Hematopoietic multipotent progenitor cell treated with erythropoietin and hydrocortisone succinate and interleukin-3 and kit ligand, for 15 days (in vitro differentiated cells): ENCODE results near the gene TRPC4AP.

ENCODE experiments used
- DNase-seq: peaks from one replicate; pipeline ENCODE4 v3.0.0-alpha.2; 2015; ENCODE audit warnings: low spot score

Gene TRPC4AP

GRCh38 chr20:34968042-34968775 is 124.4 kb downstream of the TRPC4AP start:
- no peak for DNase-seq

- DNase-seq = no peak
Measured at GRCh38 chr20:34967421-34967820, 125.2 kb downstream of the TRPC4AP start.

GRCh38 chr20:34965051-34965450 is 127.6 kb downstream of the TRPC4AP start:
- no peak for DNase-seq

GRCh38 chr20:34964486-34964885 is 128.1 kb downstream of the TRPC4AP start:
- DNase-seq = no peak

GRCh38 chr20:34956751-34957472 is 135.7 kb downstream of the TRPC4AP start:
- no peak for DNase-seq

GRCh38 chr20:34956041-34956458 is 136.6 kb downstream of the TRPC4AP start:
- no peak for DNase-seq

GRCh38 chr20:34955231-34956040 is 137.2 kb downstream of the TRPC4AP start, which contains the start of the genes GSS and MYH7B:
GSS (minus strand) TSS chr20:34955806; CDS start chr20:34951852, 3,954 bp downstream.
MYH7B (plus strand) TSS chr20:34955868; CDS start chr20:34978006, 22,138 bp downstream.
- peak; percentile 92 for DNase-seq

- DNase-seq = no peak
Measured at GRCh38 chr20:34954904-34955230, 137.7 kb downstream of the TRPC4AP start.

GRCh38 chr20:34953960-34954359 is 138.6 kb downstream of the TRPC4AP start:
- DNase-seq = no peak

GRCh38 chr20:34952671-34953070 is 139.9 kb downstream of the TRPC4AP start:
- DNase-seq = no peak
